IPS DF 4.7 (cell line): ENCODE results near the gene PITPNM3.
"Not testable (repeated sequence)": the region's sequence is repeated elsewhere in the genome, so short reads cannot be mapped to it uniquely, and the experiment has no call there.

Experiments used
- DNase-seq: peaks from one replicate; pipeline ENCODE4 v3.0.0-alpha.2; 2013; ENCODE audit warnings: low spot score; ENCODE audit errors: extremely low read depth

PITPNM3 gene

DNA sequence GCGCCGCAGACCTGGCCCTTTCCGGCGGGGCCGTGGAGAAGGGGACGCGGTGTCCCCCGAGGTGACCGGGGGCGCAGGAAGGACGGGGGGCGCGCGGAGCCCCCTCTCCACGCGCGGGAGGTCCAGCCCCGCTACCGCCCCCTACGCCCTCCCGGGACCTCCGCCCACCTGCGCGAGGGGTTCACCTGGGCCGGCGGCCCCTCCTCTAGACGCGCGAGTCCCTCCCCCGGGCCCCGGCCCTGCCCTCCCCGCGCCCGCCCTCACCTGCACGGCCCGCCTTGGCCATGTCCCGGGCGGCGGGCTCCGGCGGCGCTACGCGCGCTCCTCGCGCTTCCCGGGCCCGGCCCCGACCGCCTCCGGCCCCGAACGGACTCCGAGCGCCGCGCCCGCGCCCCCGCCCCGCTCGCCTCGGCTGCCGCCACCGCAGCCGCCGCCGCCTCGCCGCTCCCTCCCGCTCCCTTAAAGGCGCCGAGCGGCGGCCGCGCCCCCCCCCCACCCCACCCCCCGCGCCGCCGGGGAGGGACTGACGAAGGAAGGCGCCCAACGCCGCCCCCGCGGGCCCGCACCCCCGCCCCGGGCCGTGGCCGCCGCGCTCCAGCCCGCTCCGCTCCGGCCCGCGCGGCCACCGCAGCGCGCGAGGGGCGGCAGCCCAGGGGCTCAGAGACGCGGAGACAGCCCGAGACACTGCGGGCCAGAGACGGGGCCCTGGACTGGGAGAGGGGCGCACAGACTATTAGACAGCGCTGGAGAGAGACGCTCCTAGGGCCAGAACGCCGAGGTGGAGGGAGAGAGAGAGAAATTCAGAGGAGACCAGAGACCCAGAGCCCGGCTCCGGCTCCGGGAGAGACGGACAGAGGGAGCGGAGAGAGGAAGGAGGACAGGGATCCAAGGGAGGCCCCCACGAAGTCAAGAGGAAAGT is at the start of gene PITPNM3:
TSS of gene PITPNM3 (minus strand) at position 435 of the 919 bp plus-strand sequence. CDS start at position 286, 149 bp downstream.
- DNase-seq: no peak

DNA sequence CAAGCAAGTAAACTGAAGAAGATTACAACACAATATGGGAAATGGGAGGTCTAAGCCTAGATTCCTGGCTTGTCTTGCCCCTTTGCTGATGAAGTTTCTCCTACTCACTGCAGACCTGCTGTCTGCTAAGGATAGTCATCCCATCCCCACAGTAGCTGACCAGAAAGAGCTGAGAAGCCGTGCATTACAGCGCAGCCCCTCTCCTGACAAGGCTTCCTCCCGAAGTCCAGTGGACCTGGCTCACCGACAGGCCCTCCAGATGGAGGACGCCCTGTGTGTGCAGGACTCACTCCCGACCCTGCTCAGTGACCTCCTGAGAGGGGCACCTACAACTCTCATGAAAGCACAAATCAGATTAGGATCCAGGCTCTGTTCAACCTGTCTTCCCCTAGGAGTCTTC is 48.8 kb upstream of the PITPNM3 start:
- DNase-seq: no peak

DNA sequence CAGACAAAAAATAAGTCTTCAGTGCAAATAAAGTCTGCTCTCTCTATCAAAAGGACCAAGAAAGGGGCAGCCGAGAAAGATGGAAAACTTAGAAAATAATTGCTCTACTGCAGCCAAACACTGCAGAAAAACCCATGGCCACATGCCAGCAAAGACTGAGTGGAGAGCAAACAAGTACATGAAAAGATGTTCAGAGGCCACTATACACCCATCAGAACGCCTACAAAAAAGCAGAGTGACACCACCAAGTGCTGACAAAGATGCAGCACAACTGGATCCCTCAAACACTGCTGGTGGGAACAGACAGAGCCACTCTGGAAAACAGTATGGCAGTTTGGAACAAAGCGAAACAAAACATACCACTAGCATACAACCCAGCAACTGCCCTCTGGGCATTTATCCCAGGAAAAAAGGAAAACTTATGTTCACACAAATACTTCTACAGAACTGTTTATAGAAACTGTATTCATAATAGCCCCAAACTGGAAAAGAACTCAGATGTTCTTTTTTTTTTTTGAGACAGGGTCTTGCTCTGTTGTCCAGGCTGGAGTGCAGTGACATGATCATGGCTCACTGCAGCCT is 47.5 kb upstream of the PITPNM3 start:
- no peak for DNase-seq

DNA sequence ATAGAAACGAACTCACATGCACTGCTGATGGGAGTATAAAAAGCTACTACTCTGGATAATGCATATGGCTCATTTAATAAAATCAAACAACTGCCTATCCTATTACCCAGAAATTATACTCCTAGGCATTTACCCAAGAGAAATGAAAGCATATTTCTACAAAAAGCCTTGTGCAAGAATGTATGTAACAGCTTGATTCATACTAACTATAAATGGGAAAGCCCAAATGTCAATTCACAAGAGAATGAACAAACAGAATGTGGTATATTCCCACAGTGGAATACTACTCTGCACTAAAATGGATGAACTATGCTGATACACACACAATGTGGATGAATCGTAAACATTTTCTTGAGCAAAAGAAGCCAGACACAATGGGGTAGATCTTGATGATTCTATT is 45.8 kb upstream of the PITPNM3 start:
- DNase-seq: no peak

DNA sequence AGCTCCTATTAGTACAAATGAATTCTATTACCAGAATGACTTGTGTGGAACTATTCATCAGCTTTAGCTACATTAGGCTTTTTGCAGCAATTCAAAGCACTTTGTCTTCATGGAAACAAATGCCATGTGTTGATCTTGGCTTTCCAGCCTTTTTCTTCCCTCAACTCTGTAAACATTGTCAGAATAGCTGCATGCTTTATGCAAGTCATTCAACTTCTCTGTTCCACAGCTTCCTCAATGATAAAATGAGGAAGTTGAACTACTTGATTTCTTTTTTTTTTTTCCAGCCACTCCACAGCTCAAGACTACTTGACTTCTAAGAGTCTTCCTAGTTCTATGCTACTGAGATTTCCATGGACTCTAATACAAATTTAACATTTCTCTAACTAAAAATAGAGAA is 43.0 kb upstream of the PITPNM3 start:
- no peak for DNase-seq

DNA sequence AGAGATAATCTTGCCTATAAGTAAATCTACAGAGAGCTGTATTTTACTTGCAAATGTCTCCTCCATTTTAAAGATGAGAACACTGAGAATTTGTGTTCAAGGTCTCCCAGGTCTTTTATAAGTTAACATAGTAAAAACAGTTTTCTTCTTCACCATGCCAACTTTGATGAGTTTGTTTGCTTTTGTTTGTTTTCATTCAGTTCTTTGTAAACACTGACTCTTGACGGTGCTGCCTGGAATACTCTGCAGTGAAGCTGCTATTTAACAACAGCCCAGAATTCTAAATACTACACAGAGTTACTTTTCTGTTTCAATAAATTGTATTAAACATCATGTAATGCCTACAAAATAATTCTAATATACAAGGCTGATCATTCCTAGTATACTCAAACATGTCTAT is 41.4 kb upstream of the PITPNM3 start:
- no peak for DNase-seq

DNA sequence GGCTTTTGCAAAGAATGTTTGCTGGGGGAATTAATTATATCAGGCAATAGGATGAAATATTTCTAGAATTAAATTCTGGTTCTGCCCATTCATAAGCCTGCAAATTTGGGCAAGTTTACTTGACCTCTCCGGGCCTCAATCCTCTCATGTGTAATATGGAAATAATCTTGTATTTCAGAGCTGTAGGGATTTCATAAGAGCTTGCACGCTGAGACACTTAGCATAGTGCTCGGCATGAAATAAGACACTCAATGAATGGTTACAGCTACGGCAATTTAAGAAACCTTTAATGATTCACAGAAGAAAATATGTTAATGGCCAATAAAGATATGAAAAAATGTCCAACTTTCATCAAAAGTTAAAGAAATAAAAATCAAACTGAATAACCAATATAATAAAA is 40.6 kb upstream of the PITPNM3 start:
- DNase-seq: no peak

DNA sequence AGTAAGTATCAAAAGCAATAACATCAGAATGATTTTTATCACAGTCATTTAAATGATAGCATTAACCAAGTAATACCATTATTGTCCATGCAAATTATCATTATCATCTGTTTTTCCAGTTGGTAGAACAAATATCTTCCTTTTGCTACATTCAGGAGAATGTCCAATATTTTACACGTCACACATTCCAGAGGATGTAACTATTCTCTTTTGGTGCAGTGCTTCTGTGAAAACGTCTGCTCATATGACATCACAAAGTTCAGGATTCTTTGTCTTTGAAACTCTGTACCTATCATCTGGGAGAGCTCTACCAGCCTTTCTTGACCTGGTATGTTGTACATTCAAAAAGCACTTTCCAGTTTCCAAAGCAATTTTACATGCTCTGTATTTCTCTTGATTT is 40.2 kb upstream of the PITPNM3 start:
- no peak for DNase-seq

DNA sequence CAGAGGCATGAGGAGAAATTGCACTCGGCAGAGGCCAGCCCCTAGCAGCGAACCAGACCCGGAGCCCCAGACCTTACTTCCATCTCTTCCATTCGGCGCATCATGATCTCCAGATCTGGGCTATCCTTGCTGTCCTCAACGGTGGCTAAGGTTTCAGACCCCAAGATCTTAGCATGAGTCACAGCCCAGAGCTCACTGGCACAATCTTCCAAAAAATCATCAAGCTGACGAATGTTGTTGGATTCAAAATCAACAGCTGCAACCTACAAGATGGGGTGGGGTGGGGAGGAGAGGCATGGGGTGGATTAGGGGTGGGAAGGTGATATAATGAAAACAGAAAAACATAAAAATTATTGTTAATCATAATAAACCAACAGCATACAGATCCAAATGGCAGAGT is 39.7 kb upstream of the PITPNM3 start:
- no peak for DNase-seq

DNA sequence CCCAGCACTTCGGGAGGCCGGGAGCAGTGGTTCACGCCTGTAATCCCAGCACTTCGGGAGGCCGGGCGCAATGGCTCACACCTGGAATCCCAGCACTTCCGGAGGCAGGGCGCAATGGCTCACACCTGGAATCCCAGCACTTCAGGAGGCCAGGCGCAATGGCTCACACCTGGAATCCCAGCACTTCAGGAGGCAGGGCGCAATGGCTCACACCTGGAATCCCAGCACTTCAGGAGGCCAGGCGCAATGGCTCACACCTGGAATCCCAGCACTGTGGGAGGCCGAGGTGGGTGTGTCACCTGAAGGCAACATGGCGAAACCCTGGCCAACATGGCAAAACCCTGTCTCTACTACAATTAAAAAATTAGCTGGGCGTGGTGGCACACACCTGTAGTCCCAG is 37.0 kb upstream of the PITPNM3 start:
- DNase-seq: not testable (repeated sequence)

DNA sequence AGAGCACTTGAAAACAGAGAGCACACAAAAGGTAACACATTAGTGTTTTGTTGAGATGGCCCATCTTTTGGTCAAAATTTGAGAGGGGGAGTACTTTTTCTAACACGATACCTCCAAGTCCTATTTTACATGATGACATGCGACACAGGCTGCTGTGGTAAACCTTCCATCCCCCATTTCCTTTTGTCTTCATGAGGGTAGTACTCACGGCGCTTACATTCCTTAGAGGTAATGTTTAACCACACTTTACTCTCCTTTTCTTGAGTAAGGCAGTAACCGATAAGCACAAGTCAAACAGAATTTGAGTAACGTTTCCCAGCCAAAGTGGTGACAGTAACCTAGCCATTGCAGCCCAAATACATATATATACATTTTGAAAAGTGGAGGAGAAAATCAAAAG is 35.8 kb upstream of the PITPNM3 start:
- no peak for DNase-seq

DNA sequence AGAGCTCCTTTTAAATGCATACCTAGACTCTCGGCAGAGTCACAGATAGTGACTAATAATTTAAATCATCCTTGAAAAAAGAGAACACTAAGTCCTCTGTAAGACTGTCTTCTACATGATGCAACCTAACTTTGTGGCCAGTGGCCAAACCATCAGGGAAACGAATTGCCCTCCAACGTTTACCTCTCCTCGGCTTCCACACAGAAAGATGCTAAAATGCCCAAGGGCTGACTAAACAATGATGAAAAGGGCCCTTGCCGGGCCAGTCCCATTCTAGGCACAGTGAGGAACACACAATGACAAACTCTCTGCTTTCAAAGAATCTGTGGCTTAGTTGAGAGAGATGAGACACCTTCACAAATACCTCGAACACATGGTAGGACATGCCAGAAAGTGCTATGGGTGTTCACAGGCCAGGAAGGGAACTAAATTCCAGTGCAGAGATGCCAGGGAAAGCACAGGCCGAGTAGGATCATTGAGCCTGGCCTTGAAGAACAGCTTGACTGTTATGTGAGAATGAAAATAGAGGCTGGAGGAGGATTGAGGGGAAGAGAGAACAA is 35.3 kb upstream of the PITPNM3 start:
- no peak for DNase-seq

DNA sequence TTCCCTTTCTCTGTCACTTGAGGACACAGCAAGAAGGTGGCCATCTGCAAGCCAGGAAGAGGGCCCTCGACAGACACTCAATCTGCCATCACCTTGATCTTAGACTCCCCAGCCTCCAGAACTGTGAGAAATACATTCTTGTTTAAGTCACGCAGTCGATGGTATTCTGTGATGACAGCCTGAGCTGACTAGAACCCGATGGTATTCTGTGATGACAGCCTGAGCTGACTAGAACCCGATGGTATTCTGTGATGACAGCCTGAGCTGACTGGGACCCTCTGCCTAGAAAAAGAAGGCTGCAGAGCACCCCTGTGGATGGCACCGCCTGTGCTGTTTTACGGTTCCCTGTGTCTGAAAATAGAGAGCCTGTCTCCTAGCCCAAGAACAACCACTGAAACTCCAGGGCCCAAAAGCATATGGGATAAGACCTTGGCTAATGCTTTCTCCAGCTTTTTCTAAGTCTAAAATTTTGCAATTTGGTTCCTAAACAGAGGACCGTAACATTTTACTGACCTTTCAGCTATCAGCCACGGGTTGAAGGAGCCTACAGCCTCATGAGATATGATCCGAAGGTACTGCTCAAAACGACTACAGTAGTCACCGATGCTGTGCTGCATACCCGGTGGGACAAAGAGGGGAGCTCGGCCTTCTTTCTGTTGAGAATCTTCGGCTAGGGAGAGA is 33.1 kb upstream of the PITPNM3 start:
- DNase-seq: no peak

DNA sequence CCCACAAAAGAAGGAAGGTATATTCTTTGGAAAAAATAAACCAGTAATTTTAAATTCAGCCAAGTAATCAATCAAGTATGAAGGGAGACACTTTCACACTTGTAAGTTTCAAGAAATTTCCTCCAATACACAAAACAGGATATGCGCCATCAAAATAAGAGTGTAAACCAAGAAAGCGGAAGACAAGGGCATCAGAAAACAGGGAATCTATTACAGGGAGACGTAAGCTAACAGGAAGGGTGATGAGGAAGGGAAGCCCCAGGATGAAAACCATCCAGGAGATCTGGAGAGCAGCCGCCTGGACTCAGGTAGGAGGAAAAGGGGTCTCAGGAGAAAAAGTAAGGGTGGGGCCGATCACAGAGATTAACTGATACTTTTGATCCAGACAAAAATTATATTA is 31.8 kb upstream of the PITPNM3 start:
- no peak for DNase-seq

DNA sequence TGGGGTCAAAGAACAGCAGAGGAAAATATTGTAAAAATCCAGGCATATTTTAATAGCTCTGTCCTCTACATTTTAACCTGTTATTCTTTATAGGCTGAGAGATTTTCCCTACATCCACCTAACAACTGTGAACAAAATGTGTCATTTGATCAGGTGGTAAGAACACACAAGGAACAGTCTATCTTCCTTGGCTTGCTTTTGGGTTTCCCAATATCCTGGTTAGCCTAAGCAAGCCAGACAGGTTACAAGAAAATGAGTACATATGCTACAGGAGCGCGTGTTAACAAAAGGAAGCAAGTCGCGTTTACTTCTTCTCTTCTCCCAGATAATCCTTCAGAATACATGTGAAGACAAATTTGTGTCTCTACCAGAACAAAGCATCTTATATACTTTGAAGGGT is 31.0 kb upstream of the PITPNM3 start:
- DNase-seq: no peak

DNA sequence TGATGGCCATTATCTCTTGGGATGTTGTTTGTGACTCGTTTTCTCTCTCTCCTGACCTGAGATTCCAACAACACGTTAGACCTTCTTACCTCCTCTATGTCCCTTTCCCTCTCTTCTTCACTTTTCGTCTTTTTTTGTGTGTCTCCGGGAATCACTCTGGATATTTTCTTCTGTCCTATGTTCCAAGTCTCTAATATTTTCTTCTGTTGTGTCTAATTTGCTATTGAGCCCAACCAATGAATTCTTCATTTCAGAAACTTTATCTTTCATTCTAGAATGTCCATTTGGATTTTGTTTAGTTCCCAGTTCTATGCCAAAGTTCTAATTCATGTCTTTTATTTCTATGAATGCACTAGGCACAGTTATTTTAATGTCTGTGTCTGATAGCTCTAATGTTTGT is 27.1 kb upstream of the PITPNM3 start:
- no peak for DNase-seq

DNA sequence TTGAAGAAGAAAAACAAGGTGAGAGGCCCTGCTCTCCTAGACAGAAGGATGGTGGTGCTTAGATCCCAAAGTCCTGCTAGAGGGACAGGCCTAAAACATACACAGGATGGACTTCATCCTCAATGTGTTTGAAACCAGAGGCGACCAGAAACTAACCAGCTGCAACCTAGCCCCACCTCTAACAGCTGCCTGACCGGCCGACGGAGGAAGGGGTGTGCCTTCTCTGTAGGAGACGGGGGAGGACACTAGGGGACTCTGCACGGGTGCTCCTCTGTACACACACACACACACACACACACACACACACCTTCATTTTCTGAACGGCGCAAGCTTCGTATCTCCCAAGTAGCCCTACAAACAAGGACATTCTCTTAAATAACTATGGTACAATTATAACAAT is 24.3 kb upstream of the PITPNM3 start:
- no peak for DNase-seq

DNA sequence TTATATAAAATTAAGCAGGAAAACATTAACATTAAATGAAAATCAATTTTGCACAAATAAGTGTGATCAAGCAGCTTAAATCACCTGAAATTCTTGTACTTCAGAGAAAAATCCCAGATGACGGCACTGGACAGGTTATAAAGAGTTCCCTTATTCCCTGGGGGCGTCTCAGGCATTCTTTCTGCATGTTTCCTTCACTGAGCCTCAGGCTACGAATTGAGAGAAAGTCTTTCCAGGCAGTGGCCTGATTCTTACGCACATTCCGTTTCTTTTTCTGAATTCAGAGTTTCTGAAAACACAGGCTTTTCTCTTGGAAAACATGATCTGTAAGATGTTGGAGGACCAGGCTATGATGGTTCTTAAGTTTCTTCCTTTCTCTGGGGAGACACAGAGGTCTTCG is 22.1 kb upstream of the PITPNM3 start:
- no peak for DNase-seq

DNA sequence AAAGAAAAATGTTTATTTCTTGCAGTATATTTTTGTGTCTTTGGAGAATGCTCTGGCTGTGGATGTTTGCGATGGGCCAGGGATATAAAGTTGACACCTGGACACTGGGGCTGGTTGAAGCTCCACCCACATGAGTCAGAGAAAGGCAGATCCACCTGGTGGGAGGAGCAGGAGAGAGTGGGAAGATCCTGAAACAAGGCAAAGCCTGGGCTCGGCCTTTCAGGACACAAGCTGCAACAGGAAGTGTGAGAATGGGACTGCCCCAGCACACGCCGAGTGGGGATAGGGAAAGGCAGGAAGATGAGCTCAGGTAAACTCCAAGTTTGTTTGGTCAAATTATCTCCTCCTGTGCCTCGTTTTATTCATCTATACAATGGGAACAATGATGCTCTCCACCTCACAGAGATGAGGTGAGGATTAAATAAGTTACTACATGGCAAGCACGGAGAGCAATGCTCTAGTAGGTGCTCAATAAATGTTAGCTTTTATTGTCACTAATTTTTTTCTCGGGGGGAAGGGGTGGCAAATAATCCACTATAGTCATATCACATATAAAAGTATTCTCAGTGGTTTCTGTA is 21.4 kb upstream of the PITPNM3 start:
- no peak for DNase-seq

DNA sequence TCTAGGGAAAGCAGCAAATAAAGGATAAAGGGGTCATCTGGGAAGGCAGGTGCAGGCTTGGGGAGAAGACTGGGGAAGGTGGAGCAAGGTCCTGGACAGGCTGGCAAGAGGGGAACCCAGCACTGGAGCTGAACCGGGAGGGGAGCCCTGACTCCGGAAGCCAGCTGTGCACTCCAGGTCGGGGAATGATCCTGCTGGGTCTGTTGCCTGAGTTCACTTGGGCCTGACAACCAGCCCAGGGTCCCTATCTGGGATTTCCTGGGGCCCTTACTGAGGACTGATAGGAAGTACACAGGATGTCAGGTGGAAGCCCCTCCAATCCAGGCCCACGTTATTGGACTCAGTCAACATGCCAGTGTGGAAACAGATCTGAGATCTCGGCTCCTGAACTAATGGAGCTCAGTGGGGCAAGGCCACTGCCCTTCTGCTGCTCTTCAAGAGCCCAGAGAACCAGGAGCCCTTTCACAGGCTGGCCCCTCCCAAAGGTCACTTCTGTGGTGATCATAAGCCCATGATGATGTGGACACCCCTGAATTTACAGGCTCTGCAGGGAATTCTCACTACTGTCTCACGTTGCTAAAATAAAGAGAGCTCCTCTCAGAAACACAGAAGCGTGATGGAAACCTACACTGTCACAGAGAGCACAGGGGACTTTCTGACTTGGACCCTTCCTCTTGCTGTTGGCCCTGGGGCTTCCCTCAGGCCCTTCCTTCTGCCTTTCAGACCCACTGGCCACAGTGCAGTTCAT is 19.9 kb upstream of the PITPNM3 start:
- DNase-seq: no peak

DNA sequence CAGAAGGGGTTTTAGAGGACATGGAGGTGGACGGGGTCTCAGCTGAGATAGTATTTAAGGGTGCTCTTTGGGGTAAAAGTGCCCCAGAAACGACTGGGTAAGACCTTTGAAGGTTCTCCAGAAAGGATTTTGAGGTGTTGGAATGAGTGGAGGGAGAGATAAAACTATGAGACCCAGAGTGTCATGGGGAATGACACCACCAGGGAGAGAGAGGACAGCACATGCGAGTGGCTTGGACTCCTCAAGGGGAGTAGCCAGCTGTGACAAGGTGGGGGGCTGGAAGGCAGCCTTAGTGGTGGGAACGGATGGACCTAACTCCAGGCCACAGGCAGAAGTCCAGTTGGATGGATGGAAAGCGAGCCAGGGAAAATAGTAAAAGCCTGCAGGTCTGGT is 19.2 kb upstream of the PITPNM3 start:
- no peak for DNase-seq
